Left renal pelvis (tissue), 4 donors: ENCODE results near the gene PRX. TPM values are rescaled to one million over a fixed set of nuclear protein-coding genes. Genes with fewer than 3 reads are reported as not detected.

Experiments
- DNase-seq, 4 donors: peaks; one replicate each; pipeline ENCODE4 v3.0.0-alpha.2; 2013; ENCODE audit warnings: low read depth in 4 of 4, low spot score in 3 of 4
- polyA plus RNA-seq, 4 donors: library from polyadenylated mRNA; unstranded; fragments of 120-200 nt; gene quantifications; one replicate each; pipeline ENCODE4 v1.2.1, GENCODE V29; 2013; ENCODE audit not compliant: insufficient read length in 4 of 4

The PRX gene
- polyA plus RNA-seq, 4 donors: 7.9 to 13.4 (median 10.4) TPM

DNA sequence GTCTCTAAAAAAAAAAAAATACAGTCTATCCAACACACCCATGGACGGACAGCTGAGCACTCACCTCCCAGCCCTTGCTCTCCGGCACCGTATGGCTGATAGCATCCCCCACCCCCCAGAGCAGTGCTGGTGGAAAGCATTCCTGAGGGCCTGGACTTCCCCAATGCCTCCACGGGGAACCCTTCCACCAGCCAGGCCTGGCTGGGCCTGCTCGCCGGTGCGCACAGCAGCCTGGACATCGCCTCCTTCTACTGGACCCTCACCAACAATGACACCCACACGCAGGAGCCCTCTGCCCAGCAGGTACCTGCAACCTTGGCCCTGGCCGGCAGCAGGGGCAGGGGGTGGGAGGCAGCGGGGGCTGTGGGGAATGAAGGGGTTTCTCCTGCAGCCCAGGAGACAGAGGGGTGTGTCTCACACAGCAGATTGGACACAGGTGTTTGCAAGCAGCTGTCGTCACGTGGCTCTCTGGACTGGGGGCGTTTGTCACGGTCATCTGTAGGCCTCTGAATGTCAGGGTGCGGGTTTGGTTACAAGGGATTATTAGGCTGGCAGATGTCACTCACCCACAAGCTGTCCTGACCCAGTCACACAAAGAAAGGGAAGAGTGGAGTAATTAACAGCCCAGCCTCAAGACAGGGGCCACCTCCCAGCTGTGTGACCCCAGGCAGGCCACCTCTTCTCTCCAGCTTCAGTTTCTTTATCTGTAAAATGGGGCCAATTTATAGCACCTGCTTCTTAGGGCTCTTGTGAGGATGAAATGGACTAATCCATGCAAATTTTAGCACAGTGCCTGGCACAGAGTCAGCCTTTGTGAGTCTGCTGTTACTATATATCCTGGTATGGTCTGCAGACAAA, 45.4 kb downstream of the PRX start:
- no peak for DNase-seq

DNA sequence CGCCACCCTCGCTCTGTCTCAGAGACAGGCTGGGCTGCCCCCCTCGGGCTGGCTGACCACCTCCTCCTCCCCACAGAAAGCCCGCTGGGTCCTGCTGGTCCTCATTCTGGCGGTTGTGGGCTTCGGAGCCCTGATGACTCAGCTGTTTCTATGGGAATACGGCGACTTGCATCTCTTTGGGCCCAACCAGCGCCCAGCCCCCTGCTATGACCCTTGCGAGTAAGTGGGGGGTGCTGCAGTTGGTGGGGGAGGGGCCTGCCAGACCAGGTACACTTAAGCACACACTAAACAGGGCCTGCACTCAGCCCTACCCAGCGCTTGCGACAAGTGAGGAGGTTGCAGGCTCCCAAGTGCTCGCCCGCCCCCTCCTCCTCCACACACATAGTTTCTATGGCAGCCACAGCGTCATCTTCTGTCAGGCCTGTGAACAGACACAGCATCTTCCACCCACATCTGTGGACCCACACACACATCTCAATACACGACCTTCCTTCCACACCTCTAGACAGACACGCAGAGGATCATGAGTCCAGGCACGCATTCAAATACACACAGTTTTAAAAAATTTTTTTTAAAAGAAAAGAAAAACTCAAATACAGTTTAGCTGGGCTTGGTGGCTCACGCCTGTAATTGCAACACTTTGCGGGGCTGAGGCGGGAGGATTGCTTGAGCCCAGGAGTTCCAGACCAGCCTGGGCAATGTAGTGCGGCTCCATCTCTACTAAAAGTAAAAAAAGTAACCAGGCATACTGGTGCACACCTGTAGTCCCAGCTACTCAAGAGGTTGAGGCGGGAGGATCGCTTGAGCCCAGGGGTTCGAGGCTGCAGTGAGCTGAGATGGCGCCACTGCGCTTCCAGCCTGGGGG, 46.2 kb downstream of the PRX start:
- DNase-seq: peak in 1 of 4 donors; percentile 30

DNA sequence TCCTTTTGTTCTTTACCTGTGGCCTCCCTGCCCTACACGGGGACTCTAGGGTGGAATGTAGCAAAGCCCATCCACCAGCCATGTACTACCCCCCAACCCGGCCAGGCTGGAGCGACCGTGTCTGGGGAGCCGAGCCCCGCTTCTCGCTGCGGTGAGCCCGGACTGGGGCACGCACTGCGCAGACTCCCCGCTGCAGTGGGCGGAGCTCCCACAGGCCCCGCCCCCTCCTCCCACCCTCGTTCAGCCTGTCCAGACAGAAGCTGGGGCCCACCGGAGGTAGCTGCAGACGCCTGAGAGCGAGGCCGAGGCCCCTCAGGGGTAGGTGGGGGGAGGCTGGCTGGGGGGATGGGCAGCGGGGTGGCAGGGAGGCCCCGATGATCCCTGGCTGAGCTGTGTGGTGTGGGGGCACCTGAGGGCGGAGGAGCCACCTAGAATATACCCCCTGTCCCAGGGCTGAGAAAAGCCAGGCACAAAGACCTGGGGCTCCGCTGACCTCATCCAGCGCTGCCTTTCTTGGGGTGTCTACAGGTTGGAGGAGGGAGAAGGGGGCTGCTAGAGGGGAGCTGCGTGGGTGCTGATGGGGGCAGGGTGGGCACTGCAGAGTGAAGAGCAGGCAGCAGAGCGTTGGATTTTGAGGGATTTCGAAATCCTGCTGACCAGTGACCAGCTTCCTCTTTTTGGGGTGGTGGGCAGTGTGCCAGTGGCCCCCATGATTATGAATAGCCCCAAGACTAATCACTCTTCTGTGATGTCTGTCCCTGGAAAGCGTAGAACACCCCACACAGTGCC, 47.4 kb downstream of the PRX start:
- peak; percentile 67 to 81 (median 76) for DNase-seq

DNA sequence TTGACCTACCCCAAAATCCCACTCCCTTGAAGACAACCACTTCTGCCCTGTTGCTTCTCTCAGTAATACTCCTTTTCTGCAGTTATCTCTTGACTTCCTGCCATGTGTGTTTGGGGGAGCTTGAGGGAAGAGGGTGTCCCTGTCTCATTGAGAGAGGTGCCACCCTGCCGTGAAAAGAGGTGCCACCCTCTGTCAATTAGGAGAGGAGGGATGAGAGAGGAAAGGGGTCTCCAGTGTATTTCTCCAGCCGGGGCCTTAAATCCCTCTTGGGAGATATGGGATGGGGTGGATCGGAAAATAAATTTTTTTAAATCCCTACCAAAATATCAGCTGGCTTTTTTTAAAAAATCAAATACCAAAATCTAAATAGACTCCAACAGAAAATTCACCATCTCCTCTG, 48.2 kb downstream of the PRX start:
- no peak for DNase-seq

DNA sequence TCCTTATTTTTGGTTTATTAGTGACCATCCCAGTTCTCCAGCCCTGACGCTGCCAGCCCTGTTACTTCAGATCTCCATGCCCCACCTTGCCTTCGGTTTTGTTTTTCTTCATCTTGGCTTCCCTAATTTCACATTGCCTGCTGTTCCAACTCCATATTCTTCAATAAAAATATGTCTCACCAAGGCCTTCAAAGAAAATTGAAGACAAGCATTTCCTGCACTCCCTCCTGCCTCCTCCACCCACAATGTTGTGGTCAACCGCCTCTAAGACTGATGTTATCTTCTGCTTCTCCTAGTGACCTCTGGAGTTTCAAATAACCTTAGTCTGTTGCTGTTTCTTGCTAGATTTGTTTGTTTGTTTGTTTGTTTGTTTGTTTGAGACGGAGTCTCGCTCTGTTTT, 50.1 kb downstream of the PRX start:
- no peak for DNase-seq

DNA sequence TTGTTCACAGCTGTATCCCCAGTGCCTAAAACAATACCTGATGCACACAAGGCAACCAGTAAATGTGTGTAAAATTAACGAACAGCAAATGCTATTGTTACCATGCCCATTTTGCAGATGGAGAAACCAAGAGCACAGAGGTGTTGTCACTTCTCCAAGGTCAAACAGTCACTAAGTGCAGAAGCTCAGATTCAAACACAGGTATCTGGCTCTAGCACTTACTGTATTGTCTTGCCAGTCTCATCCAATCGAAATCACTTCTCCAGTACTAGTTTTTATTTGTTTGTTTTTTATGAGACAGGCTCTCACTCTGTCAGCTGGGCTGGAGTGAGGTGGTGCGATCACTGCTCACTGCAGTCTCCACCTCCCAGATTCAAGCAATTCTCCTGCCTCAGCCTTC, 51.0 kb downstream of the PRX start:
- no peak for DNase-seq

DNA sequence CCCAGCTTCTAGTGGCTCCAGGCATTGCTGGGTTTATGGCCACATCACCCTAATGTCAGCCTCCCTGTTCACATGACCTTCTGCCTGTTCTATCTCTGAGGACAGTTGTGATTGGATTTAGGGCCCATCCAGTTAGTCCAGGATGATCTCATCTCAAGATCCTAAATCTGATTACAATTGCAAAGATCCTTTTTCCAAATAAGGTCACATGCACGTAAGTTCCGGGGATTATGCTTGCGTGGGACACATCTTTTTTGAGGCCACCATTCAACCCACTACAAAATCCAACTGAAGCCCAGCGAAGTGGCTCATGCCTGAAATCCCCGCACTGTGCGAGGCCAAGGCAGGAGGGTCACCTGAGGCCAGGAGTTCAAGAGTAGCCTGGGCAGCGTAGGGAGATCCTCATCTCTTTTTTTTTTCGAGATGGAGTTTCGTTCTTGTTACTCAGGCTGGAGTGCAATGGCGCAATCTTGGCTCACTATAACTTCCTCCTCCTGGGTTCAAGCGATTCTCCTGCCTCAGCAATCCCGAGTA, 52.4 kb downstream of the PRX start:
- no peak for DNase-seq

DNA sequence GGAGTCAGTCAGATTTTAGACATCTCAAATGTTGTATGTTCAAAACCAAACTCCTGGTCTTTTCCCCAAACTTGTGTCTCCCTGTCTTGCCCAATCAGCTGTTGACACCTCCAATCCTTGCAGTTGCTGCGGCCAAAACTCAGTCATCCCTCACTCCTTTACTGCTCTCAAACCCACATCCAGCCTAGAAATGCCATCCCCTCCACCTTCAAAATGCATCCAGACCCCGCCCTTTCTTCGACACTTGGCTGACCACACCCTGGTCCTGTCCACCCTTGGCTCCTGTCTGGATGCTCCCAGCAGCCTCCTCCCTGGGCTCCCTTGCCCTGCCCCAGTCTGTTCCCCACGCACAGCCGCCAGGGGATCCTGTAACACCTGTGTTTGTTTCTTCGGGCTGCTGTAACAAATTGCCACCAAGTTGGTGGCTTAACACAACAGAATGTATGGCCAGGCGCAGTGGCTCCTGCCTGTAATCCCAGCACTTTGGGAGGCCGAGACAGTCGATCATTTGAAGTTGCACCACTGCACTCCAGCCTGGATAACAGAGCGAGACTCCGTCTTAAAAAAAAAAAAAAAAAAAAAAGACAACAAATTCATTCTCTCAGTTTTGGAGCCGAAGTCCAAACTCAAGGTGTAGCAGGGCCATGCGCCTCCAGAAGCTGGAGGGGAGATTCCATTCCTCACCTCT, 53.0 kb downstream of the PRX start:
- no peak for DNase-seq

DNA sequence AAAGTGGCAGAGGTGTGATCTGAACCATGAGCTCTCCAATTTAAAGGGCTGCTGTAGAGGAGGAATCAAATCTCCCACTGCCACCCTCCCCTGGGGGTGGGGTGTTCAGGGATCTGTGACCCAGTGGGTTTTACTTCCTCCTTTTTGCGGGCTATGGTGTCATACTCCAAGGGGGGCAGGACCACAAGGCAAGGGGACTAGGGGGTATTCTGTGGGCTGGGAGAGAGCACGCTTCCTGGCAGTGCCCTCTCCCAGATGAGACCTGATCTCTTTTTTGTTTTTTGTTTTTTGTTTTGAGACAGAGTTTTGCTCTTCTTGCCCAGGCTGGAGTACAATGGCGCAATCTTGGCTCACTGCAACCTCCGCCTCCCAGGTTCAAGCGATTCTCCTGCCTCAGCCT, 54.4 kb downstream of the PRX start:
- no peak for DNase-seq

DNA sequence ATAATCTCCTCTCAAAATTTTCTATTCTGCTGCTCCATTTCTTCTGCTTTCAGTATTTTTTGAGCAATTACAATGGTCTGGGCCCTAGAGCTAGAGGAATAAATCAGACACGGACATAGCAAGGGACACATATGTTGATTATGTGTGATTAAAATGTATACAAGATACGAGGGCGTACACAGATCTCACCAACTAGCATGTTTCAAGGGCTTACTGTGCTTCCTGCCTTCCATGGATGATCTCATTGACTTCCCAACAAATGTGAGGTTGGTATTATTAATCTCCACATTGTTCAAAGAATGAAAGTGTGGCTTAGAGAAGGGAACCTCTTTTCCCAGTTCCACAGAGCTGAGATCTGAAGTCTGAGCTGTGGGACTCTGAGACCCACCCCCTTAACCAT, 55.5 kb downstream of the PRX start:
- DNase-seq: no peak

DNA sequence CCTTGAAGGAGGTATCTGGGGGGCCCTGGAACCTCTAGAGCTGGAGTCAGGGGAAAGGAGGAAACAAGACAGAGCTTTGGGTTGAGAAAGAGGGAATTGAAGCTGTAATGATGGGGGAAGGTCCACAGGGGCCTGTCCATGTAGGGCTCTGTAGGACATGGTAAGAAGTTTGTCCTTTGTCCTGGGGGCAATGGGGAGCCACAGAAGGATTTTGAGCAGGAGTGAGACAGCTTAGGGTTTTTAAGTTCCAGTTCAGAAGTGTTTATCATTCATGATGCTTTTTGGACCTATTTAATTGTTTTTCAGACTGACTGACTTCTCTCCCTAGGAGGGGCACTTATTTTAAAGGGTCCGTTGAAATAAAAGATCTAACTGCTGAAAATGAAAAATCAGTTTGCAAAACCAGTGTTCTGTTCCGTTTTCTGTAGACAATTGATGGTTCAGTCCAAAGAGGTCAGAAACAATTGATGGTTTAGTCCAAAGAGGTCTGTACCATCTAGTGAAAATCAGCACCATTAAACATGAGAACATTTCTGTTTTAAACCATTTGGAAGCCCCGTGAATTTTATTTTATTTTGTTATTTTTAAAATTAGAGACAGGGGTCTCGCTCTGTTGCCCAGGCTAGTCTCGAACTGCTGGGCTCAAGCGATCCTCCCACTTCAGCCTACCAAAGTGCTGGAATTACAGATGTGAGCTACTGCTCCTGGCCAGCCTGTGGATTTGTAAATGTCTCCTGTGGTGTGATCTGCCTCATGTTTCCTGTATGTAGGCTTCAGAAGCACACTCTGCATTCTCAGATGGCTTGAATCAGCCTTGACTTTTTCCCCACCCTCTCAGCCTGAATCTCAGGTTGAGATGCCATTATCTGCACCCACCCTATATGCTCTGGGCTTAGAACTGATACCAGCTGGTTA, 56.2 kb downstream of the PRX start:
- no peak for DNase-seq

DNA sequence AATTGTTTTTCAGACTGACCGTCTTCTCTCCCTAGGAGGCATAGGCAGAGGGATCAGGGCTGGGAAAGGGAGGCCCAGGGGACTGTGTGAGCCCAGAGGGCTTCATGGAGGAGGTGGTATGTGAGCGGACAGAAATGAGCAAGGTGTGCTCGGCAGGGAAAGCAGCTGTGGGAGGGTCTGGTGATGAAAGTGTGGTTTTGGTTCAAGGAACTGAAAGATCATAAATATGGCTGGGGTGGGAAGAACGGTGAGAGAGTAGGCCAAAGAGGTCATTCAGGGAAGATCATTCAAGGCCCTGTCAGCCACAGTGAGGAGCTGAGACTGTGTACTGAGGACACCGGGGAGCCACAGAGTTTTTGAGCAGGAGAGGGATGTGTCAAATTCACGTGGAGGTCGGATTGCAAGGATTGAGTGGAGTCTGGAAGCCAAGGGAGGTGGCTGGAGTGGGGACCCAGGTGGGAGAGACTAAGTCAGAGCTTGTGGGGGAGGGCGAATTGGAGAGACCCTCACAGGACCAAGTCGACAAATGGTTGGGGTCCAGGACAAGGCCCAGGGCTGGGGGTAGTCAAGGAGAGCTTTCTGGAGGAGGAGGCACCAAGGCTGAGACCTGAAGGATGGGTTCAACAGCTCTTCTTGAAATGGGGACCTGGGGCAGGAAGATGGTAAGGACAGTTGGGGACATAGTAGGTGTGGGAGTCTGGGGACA, 57.0 kb downstream of the PRX start:
- no peak for DNase-seq

DNA sequence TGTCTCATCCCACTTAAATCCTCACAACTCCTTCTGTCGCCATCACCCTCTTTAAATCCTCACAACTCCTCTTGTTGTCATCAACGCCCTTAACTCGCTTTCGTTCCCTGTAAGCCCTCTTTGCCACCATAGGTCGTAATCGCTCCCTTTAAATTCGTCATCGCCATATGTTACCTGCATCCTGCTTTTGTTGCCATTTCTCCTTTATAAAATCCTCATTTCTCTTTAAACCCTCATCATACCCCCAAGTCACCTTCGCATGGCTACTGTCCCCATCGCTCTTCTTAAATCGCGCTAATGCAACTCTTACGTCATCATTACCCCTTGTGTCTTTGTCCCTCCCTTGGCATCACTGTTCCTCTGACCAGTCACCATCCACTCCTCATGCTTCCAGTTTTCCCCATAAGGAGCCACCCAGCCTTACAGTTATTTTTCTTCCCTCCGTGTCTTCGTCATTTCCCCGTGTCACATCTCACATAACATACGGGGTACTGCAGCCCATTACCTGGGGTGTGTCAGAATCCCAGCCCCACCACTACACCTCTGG, 64.1 kb downstream of the PRX start:
- peak in 1 of 4 donors; percentile 36 for DNase-seq

DNA sequence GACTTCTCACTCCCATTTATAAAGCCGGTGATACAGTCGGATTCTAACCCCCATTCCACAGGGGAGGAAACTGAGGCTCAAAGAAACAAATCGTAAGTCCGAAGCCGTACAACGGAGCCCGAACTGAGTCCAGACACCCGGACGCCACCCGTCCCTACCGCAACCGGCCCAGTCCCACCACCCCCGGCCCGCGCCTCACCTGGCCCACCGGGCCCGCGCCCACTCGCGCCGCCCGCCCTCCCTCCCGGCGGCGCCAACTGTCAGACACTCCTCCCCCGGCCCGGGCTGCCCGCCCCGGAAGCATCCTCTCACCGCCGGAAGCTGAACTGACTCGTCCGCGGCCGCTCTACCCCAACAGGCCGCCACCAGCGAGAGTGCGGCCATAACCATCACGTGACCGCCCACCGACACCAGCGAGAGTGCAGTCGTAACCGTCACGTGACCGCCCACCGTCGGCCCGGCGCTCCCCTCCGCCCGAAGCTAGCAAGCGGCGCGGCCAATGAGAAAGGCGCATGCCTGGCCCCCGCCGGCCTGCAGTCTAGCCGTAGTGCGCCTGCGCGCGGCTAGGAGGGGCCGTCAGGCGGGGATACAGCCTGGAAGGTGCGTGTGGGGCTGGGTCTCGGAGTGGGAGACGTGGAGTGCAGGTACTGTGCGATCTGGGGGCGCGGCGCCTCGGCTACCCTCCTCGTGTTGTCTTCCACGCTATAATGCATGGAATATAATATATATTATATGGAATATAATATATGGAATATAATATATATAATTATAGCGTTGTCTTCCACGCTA, 64.9 kb downstream of the PRX start, which contains the start of the genes C19orf47 and PLD3:
C19orf47 (minus strand) TSS at position 273 of the 789 bp plus-strand sequence. CDS start 6,540 bp downstream, outside the sequence.
PLD3 (plus strand) TSS at position 571 of the 789 bp plus-strand sequence. CDS start 17,789 bp downstream, outside the sequence.
- DNase-seq: peak; percentile 93 to 97 (median 96)

DNA sequence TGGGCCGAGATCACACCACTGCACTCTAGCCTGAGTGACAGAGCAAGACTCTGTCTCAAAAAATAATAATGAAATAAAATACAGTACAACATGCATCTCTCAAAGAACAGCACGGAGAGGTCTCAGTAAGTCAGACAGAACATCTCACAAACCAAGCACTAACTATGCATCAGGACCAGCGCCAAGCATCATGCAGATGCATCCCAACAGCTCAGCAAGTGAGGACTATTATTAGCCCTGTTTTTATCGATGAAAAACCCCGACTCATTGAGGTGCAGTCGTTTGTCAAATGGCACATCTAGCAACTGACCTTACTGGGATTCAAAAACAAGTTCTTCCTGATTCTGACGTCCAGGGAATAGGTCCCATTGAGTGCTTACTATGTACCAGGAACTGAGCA, 68.8 kb downstream of the PRX start:
- no peak for DNase-seq
